Rectal smooth muscle tissue (tissue), 1 donor: ENCODE data around the gene MTM1.

Experiments used
- H3K27ac ChIP-seq: one replicate; pipeline ENCODE4 v1.7.0; 2013; ENCODE audit warnings: low read depth, low read length, inconsistent platforms
- H3K27me3 ChIP-seq: one replicate; pipeline ENCODE4 v1.7.0; 2013; ENCODE audit warnings: low read length; ENCODE audit not compliant: control insufficient read depth, insufficient read depth
- H3K36me3 ChIP-seq: one replicate; pipeline ENCODE4 v1.7.0; 2013; ENCODE audit warnings: low read length; ENCODE audit not compliant: control insufficient read depth, insufficient read depth
- H3K4me1 ChIP-seq: one replicate; pipeline ENCODE4 v1.7.0; 2013; ENCODE audit warnings: low read length; ENCODE audit not compliant: control insufficient read depth, insufficient read depth
- H3K4me3 ChIP-seq: one replicate; pipeline ENCODE4 v1.7.0; 2013; ENCODE audit warnings: low read length
- H3K9ac ChIP-seq: one replicate; pipeline ENCODE4 v1.7.0; 2013; ENCODE audit warnings: low read length

MTM1 gene

DNA sequence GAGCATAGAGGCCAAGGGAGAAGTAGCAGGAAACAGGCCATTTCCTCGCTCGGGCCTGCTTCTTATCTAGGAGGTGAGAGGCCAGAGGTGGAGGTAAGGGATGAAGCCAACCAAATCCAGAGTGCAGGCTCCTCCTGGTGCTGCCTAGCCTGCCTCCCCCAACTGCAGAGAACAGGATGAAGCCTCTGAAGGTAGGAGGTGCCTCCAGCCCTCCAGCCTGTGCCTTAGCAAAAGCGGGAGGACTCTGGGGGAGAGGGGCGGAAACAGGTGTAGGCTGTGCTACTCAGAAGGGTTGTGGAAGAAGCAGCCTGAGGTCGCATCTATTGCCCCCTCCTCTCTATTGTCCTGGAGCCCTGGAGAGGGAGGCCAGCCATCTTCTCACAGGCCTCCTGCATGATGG is 2.9 kb upstream of the MTM1 start:
- H3K36me3 ChIP-seq = no peaks in the 10 kb centered on the region
- no peak overlapping the region for H3K4me3 ChIP-seq
- H3K27me3 ChIP-seq = no peaks in the 10 kb centered on the region
- no peak overlapping the region for H3K27ac ChIP-seq
- H3K9ac ChIP-seq = no peak overlapping the region
- H3K4me1 ChIP-seq = no peaks in the 10 kb centered on the region

DNA sequence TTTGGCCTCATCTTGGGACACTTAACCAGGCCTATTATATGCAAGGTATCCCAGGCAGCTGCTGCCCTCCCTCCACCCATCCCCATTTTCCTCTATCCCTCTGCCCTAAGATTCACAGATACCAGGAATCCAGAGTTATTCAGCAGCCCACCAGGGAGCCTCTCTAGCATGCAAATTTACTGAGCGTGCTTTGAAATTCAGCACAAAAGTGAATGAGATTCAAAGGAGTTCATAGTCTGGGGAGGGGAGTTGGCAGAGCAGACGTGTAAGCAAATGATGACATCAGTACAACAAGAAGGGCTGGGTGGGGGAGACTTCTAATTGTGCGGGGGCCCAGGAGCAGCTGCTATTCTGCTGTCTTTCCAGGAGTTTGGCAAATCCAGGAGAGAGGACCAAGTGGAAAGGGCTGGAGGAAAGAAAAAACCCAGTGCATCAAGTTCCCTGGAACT is 1.7 kb upstream of the MTM1 start:
- Histone ChIP-seq H3K36me3 (no peaks in the 10 kb centered on the region), H3K4me3 (no peak overlapping the region), H3K9ac (no peak overlapping the region), H3K27ac (no peak overlapping the region), H3K27me3 (no peaks in the 10 kb centered on the region), H3K4me1 (no peaks in the 10 kb centered on the region)

DNA sequence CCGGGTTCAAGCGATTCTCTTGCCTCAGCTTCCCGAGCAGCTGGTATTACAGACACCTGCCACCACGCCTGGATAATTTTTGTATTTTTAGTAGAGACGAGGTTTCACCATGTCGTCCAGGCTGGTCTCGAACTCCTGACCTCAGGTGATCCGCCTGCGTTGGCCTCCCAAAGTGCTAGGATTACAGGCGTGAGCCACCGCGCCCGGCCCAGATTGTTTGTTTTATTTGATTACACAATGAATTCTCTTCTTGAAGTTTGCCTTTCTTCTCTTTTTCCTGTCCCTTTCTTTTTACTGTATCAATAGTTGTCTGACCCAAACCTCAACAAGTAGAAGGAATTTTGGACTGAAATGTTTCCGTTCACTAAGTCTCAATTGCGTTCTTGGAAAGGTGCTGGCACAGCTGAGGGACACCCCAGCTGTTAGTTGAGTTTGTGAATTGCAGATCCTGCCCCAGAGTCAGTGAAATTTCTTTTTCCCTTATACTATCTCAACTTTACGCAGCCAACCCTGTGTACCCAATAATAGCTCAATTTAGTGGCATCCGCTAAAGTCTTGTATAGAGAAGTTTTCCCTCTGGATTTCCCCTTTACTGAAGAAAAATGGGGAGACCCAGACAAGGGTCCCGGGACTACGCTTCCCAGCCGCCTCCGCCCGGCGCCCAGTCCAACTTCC is 639 bp upstream of the MTM1 start:
- H3K27me3 ChIP-seq = no peaks in the 10 kb centered on the region
- H3K36me3 ChIP-seq = no peaks in the 10 kb centered on the region
- H3K4me3 ChIP-seq = peak overlapping the region; percentile 1
- no peaks in the 10 kb centered on the region for H3K4me1 ChIP-seq
- H3K9ac ChIP-seq = no peak overlapping the region
- H3K27ac ChIP-seq = no peak overlapping the region

DNA sequence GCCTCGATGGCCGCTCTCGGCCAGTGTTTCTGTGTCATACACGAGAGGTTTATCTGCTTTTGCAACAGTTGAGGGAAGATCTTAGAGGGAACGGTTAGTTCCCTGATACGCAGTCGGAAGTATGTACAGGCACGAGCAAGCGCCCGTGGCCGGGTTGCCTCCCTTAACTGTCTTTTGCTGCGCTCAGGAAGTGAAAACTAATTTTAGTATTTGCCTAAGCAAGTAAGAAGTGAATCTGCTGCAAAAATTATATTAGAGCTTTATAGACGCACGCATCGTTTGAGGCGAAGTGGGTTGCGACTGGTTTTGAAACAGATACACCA is 695 bp downstream of the MTM1 start:
- Histone ChIP-seq H3K36me3 (no peaks in the 10 kb centered on the region), H3K27me3 (no peaks in the 10 kb centered on the region), H3K27ac (peak overlapping the region; percentile 83), H3K4me3 (peak overlapping the region; percentile 76), H3K4me1 (no peaks in the 10 kb centered on the region), H3K9ac (peak overlapping the region; percentile 49)

DNA sequence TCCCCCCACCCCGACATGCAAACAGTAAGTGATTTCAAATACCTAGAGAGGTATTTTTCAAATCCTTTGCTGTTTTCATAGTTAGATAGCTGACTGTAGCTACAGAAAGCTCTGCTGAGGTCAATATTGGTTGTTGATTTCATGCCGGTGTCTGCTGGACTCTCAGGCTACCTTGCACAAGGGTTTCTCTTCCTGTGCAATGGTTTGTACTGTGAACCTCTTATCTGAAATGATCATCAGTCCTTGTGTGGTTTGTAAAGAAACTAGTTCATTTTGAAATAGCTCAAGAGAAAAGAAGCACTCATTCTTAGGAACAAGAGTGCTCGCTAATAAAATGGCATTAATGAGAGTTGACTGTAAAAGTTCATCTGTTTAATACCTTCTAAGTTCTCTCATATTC is 2.1 kb downstream of the MTM1 start:
- Histone ChIP-seq H3K9ac (no peak overlapping the region), H3K27ac (no peak overlapping the region), H3K4me1 (no peaks in the 10 kb centered on the region), H3K36me3 (no peaks in the 10 kb centered on the region), H3K27me3 (no peaks in the 10 kb centered on the region), H3K4me3 (no peak overlapping the region)

DNA sequence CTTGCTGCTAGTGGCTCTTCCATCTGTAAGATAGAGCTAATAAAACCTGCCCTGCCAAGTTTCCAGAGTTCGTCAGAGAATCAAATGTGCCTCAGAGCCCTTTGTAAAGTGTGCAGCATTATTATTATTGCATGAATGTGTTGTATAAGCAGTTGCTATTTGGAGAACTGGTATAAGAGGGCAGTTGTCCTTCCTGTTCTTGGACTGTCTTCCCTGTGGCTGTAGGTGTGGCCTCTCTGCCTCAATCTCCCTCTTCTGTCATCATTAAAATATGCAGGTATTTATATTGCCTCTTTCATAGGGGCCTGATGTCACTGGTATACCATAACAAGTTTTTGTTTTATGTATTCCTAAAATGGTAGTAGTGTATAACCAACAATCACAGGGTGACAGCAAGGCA is 3.8 kb downstream of the MTM1 start:
- Histone ChIP-seq H3K4me1 (no peaks in the 10 kb centered on the region), H3K27me3 (no peaks in the 10 kb centered on the region), H3K27ac (no peak overlapping the region), H3K9ac (no peak overlapping the region), H3K4me3 (no peak overlapping the region), H3K36me3 (no peaks in the 10 kb centered on the region)

DNA sequence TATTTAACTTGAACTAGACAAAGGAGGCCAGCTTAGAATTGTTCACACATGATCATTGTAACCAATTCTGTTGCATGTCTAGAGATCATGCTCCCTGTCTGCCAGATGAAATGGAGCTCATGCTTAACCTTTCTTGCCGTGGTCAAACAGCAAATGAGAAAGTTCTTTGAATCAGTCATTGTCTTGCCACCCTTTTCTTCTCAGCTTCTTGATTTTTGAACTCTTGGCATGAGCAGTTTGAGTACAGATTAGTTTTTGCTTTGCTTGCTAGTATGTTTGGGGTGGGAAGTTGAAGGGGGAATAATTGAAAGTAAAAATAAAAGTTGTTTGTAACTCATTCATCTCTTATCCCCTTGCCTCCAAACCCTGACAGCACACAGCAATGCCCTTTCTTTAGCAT is 4.7 kb downstream of the MTM1 start:
- no peaks in the 10 kb centered on the region for H3K36me3 ChIP-seq
- H3K9ac ChIP-seq = no peak overlapping the region
- H3K4me3 ChIP-seq = no peak overlapping the region
- H3K27me3 ChIP-seq = no peaks in the 10 kb centered on the region
- H3K27ac ChIP-seq = no peak overlapping the region
- H3K4me1 ChIP-seq = no peaks in the 10 kb centered on the region

DNA sequence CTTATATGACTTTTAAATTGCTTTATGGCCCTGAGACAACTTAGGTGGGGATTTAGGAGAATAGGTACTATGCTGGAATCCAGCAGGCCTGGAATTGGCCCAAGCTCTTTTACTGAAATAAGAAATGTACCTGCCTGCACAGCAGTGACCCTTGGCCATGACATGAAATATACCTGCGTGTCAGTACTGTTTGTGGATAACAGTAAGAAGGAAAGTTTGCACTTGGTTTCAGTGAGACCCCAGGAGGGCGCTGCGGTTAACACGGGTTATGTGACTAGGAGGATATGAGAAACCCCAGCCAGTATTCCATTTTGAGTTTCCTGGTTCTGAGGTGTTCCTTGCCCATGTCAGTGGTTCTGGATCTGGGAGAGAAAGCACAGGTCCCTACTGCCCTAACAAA is 5.3 kb downstream of the MTM1 start:
- Histone ChIP-seq H3K4me1 (no peaks in the 10 kb centered on the region), H3K4me3 (no peak overlapping the region), H3K27ac (no peak overlapping the region), H3K9ac (no peak overlapping the region), H3K36me3 (no peaks in the 10 kb centered on the region), H3K27me3 (no peaks in the 10 kb centered on the region)

DNA sequence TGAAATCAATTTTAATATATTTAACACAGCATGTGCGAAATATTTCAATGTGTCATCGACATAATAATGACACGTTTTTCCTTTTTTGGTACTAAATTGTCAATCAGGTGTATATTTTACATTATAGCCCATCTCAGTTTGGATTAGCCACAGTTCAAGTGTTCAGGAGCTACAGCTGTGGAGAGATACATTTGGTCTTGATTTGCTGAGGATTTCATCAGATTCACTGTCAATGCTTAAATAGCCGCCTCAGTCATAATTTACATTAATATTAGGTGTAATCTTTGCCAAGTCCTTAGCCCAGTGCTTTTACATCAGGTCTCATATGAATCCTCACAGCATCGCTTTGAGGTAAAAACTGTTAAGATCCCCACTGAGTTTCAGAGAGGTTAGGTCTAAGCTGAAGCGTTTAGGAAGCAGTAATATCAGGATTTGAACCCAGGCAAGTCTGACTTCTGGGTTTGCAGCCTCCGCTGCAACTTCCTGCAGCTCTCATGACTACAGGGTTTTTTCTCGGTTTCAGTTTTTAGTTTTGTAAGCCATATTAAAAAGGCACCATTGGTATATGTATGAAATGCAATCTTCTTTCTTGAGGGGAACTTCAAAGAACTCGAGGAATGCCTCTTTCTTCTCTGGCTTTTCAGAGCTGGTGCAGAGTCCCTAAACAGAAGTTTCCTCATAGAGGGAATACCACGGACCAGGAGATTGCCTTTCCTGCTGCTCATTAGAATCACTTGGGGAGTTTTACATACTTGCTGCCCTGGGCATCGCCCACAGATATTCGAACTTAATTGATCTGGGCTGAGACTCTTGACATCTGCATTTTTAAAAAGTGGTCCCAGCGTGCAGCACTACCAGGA is 6.4 kb downstream of the MTM1 start:
- Histone ChIP-seq H3K36me3 (no peaks in the 10 kb centered on the region), H3K27me3 (no peaks in the 10 kb centered on the region), H3K9ac (no peak overlapping the region), H3K27ac (no peak overlapping the region), H3K4me1 (no peaks in the 10 kb centered on the region), H3K4me3 (no peak overlapping the region)

GRCh38 chrX:150575419-150575814 is 7.0 kb downstream of the MTM1 start:
- H3K4me1 ChIP-seq = no peaks in the 10 kb centered on the region
- no peak overlapping the region for H3K27ac ChIP-seq
- H3K9ac ChIP-seq = no peak overlapping the region

GRCh38 chrX:150577174-150577573 is 8.8 kb downstream of the MTM1 start:
- no peak overlapping the region for H3K9ac ChIP-seq
- no peak overlapping the region for H3K27ac ChIP-seq
- H3K27me3 ChIP-seq = no peaks in the 10 kb centered on the region
- no peaks in the 10 kb centered on the region for H3K36me3 ChIP-seq
- no peak overlapping the region for H3K4me3 ChIP-seq
- no peaks in the 10 kb centered on the region for H3K4me1 ChIP-seq

More at GRCh38 chrX:150575419-150575814, 7.0 kb downstream of the MTM1 start:
- H3K4me3 ChIP-seq = no peak overlapping the region
- no peaks in the 10 kb centered on the region for H3K27me3 ChIP-seq
- H3K36me3 ChIP-seq = no peaks in the 10 kb centered on the region

DNA sequence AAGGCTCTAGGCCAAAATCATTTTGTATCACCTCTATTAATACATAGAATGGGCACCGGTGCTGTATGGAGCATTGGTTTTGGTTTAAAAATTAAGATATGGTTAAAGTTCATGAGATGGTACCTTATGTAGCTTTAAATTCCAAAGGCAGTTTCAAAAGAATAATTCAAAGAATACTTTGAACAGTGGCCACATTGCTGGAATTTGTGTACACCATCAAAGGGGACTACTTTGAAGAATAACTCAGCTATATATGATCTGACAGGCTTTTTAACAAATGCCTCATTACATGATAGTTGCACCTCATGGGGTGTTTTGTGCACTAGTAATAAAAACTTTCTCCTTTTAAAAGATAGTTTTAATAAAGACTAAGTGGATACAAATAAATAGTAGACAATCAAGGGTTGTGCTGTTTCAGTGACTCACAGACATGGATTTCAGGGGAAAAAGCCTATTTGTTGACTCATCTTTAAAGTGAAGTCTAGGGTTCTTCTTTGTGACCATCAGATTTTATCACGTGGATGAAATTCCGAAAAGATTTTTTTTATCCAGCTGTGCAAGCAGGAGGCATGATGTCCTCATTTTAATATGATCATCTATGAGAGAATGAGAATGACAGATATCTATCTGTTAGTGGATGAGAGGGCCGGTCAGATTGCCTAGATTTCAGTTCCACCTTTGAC is 12.8 kb downstream of the MTM1 start:
- Histone ChIP-seq H3K27me3 (no peaks in the 10 kb centered on the region), H3K4me1 (no peaks in the 10 kb centered on the region), H3K9ac (no peak overlapping the region), H3K4me3 (no peak overlapping the region), H3K36me3 (no peaks in the 10 kb centered on the region), H3K27ac (no peak overlapping the region)
